RCC 7860 (cell line): ENCODE results near the gene NUPR1.
"Not testable (repeated sequence)": the region's sequence is repeated elsewhere in the genome, so short reads cannot be mapped to it uniquely, and the experiment has no call there.

ENCODE experiments used
- DNase-seq: peaks from one replicate; pipeline ENCODE4 v3.0.0-alpha.2; 2015; ENCODE audit warnings: low spot score
- FAIRE-seq: peaks from 2 replicates; lab custom pipeline; 2012; peaks lifted over from hg19 to GRCh38; lab: Jason Lieb, UNC

The NUPR1 gene

GRCh38 chr16:28555561-28555960, 16.8 kb upstream of the NUPR1 start:
- no peak for DNase-seq
- no peak for FAIRE-seq

- FAIRE-seq, result no peak
- no peak for DNase-seq
Measured at GRCh38 chr16:28554634-28555423, 16.1 kb upstream of the NUPR1 start.

GRCh38 chr16:28553776-28554633, 15.2 kb upstream of the NUPR1 start, which contains the start of gene SGF29:
Gene SGF29, plus strand, starts transcription at chr16:28553920. Its CDS starts 27,150 bp downstream, at chr16:28581070.
- DNase-seq (peak; percentile 76), FAIRE-seq (no peak)

GRCh38 chr16:28549301-28549899, 10.6 kb upstream of the NUPR1 start:
- no peak for DNase-seq
- no peak for FAIRE-seq

GRCh38 chr16:28548306-28548802, 9.6 kb upstream of the NUPR1 start:
- DNase-seq, result no peak
- FAIRE-seq, result no peak

GRCh38 chr16:28546626-28547025, 7.9 kb upstream of the NUPR1 start:
- DNase-seq, result no peak
- FAIRE-seq, result no peak

GRCh38 chr16:28545964-28546363, 7.2 kb upstream of the NUPR1 start:
- not testable (repeated sequence) for DNase-seq, FAIRE-seq

GRCh38 chr16:28544998-28545397, 6.2 kb upstream of the NUPR1 start:
- FAIRE-seq (no peak), DNase-seq (no peak)

GRCh38 chr16:28543072-28543471, 4.3 kb upstream of the NUPR1 start:
- FAIRE-seq, result no peak
- no peak for DNase-seq

GRCh38 chr16:28542646-28543045, 3.9 kb upstream of the NUPR1 start:
- FAIRE-seq (no peak), DNase-seq (no peak)

- DNase-seq, result no peak
- FAIRE-seq, result no peak
Measured at GRCh38 chr16:28540346-28540745, 1.6 kb upstream of the NUPR1 start.

- FAIRE-seq (no peak), DNase-seq (no peak)
Measured at GRCh38 chr16:28537964-28538732, 626 bp downstream of the NUPR1 start.

GRCh38 chr16:28537076-28537475, 1.7 kb downstream of the NUPR1 start:
- FAIRE-seq, result no peak
- DNase-seq, result no peak

GRCh38 chr16:28534542-28535373, 4.0 kb downstream of the NUPR1 start:
- FAIRE-seq (no peak), DNase-seq (no peak)

- FAIRE-seq (no peak), DNase-seq (no peak)
Measured at GRCh38 chr16:28532940-28533647, 5.7 kb downstream of the NUPR1 start.

- FAIRE-seq (no peak), DNase-seq (no peak)
Measured at GRCh38 chr16:28531777-28532744, 6.7 kb downstream of the NUPR1 start.

- no peak for DNase-seq
- no peak for FAIRE-seq
Measured at GRCh38 chr16:28529124-28529523, 9.7 kb downstream of the NUPR1 start.

GRCh38 chr16:28528463-28528867, 10.3 kb downstream of the NUPR1 start:
- no peak for DNase-seq
- FAIRE-seq, result no peak
